Measurements from ENCODE around the gene SHOC2. TPM values are rescaled to one million over a fixed set of nuclear protein-coding genes. Genes with fewer than 3 reads are reported as not detected.

SHOC2 gene
- total and polyA plus RNA-seq, 2 donors from 2014 or later, result 18.0 to 66.8 TPM

DNA sequence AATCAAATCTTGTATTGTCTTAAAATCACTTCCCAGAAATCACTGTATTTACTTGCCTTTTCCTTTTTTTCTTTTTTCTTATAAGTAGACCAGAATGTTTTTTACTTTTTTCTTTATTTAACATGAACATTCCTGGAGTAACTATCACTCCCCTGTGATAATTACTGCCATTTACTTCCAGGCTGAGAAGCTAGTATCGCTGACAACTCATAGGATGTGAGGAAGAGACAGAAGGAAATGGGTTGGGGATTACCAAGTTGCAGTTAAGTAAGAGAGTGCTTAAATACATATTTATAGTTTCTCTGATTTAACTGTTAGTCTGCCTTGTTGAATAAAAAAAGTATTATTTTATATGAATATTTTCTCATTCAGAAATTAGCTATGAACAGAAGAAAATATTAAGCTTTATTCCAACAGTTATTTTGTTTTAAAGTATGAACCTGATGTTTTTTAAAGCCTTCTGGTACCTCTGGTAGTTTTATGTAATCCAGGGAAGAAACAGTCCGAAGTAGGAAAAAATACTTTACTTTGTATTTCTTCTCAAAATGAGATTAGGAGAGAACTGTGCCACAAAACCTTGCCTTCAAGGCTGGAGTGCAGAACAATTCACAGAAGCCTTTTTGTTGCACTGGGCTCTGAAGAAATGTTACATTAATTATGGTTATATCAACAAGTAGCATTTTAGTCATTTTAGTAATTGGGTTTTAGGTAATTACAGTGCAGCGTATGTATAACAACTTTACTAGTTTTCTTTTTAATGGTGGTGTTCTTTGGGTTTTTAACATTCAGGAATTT, 72.8 kb downstream of the SHOC2 start:
- no peak overlapping the region for H3K9ac ChIP-seq (ENCODE audit: low read length in 3 of 3)
- no peaks in the 10 kb centered on the region for H3K4me1 ChIP-seq (ENCODE audit: control insufficient read depth in 2 of 3, insufficient read depth in 2 of 3, low read depth in 1 of 3, low read length in 3 of 3)
- intact Hi-C loops (cut with DNase I), result no loop called here
- peaks cover 0 to 2% (median 0%) of the 10 kb centered on the region in 3 donors for H3K36me3 ChIP-seq (ENCODE audit: control insufficient read depth in 2 of 3, insufficient read depth in 3 of 3, low read length in 3 of 3)
- no peaks in the 10 kb centered on the region for H3K27me3 ChIP-seq (ENCODE audit: control insufficient read depth, insufficient read depth, low read length)
- TF ChIP-seq, protein P1, sequence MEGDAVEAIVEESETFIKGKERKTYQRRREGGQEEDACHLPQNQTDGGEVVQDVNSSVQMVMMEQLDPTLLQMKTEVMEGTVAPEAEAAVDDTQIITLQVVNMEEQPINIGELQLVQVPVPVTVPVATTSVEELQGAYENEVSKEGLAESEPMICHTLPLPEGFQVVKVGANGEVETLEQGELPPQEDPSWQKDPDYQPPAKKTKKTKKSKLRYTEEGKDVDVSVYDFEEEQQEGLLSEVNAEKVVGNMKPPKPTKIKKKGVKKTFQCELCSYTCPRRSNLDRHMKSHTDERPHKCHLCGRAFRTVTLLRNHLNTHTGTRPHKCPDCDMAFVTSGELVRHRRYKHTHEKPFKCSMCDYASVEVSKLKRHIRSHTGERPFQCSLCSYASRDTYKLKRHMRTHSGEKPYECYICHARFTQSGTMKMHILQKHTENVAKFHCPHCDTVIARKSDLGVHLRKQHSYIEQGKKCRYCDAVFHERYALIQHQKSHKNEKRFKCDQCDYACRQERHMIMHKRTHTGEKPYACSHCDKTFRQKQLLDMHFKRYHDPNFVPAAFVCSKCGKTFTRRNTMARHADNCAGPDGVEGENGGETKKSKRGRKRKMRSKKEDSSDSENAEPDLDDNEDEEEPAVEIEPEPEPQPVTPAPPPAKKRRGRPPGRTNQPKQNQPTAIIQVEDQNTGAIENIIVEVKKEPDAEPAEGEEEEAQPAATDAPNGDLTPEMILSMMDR (IDR thresholded peaks at IDR 0.05; ENCODE audit: borderline replicate concordance, extremely low read depth, insufficient read depth), result no peak
- DNase-seq (no peak), FAIRE-seq (no peak)
- no peak overlapping the region for H3K4me3 ChIP-seq (ENCODE audit: low read length in 3 of 3)
- H3K27ac ChIP-seq (ENCODE audit: low read depth in 2 of 2, low read length in 2 of 2), result no peak overlapping the region
- H3K9me3 ChIP-seq (ENCODE audit: control insufficient read depth in 2 of 3, insufficient read depth in 1 of 3, low read length in 3 of 3), result no peaks in the 10 kb centered on the region

DNA sequence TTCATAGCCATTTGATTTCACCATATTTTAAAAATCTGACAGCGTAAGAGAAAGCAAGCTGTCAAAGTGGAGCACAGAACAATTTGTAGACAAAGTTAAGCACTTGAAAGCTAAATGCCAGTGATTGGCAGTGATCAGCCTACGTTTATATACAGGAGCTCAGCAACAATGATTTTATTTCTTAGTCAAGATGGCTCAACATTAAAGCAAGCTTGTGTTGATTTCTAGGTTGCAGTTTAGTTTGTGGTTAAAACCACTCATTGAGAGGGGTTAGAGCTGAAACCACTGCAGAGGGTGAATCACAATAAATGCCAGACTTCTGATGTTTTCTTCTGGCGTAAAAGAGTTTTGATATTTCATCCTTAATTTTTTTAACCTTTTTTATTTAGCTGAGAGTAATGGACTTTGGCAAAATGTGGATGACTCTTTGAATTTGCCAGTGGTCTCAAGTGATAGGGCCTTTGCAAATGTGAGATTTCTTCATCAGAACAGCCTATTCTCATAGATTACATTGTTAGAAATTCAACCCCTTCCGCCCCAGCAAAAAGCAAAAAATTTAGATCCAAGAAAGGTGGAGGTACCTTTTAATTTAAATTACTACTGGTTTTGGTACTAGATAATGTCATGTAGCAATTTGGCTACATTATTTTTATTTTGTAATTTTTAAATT, 73.8 kb downstream of the SHOC2 start:
- Histone ChIP-seq H3K4me3 (ENCODE audit: low read length in 3 of 3) (no peak overlapping the region), H3K9ac (ENCODE audit: low read length in 3 of 3) (no peak overlapping the region), H3K4me1 (ENCODE audit: control insufficient read depth in 2 of 3, insufficient read depth in 2 of 3, low read depth in 1 of 3, low read length in 3 of 3) (no peaks in the 10 kb centered on the region), H3K9me3 (ENCODE audit: control insufficient read depth in 2 of 3, insufficient read depth in 1 of 3, low read length in 3 of 3) (no peaks in the 10 kb centered on the region), H3K27ac (ENCODE audit: low read depth in 2 of 2, low read length in 2 of 2) (no peak overlapping the region), H3K36me3 (ENCODE audit: control insufficient read depth in 2 of 3, insufficient read depth in 3 of 3, low read length in 3 of 3) (peaks cover 0 to 2% (median 0%) of the 10 kb centered on the region in 3 donors), H3K27me3 (ENCODE audit: control insufficient read depth, insufficient read depth, low read length) (no peaks in the 10 kb centered on the region)
- FAIRE-seq, result no peak
- intact Hi-C loops (cut with DNase I), result no loop called here
- DNase-seq, result no peak
- TF ChIP-seq, protein P1 (IDR thresholded peaks at IDR 0.05; ENCODE audit: borderline replicate concordance, extremely low read depth, insufficient read depth), result no peak

DNA sequence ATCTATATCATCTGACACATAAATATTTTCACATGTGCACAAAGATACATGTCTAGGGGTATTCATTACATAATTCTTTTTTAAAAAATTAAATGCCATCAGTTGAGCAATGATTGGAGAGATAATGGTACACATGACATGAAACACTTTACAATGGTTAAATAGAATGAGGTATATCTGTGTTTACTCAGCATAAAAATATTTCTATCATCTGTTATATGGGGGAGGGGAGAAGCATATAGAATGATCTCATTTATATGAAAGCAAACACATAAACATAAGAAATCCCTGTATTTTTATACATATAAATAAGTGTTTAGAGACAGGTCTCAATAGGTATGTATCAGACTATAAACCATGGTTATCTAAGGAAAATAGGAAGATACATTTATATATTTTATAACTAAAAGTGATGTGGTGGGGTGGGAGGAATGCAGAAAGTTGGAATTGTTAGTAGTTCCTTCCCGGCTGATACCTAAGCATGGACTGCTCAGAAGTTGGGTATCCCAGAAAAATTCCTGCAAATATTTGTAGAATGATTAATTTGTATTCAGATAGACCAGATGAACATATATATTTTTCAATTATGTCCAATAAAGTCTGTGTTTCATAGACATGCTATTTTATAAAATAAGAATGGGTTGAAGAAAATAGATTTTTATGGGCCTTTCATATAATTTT, 75.1 kb downstream of the SHOC2 start:
- Histone ChIP-seq H3K27me3 (ENCODE audit: control insufficient read depth, insufficient read depth, low read length) (no peaks in the 10 kb centered on the region), H3K4me1 (ENCODE audit: control insufficient read depth in 2 of 3, insufficient read depth in 2 of 3, low read depth in 1 of 3, low read length in 3 of 3) (no peaks in the 10 kb centered on the region), H3K4me3 (ENCODE audit: low read length in 3 of 3) (no peak overlapping the region), H3K36me3 (ENCODE audit: control insufficient read depth in 2 of 3, insufficient read depth in 3 of 3, low read length in 3 of 3) (peaks cover 0 to 2% (median 0%) of the 10 kb centered on the region in 3 donors), H3K27ac (ENCODE audit: low read depth in 2 of 2, low read length in 2 of 2) (no peak overlapping the region), H3K9ac (ENCODE audit: low read length in 3 of 3) (no peak overlapping the region), H3K9me3 (ENCODE audit: control insufficient read depth in 2 of 3, insufficient read depth in 1 of 3, low read length in 3 of 3) (no peaks in the 10 kb centered on the region)
- no peak for DNase-seq
- no peak for FAIRE-seq
- TF ChIP-seq, protein P1 (IDR thresholded peaks at IDR 0.05; ENCODE audit: borderline replicate concordance, extremely low read depth, insufficient read depth), result no peak
- intact Hi-C loops (cut with DNase I), result no loop called here

All from kidney (tissue), 14 donors.